Parathyroid adenoma (tissue), 2 donors: Measurements from ENCODE around the gene SPOCK1.

Experiments
- H2AFZ ChIP-seq: fragments of 300-600 bp; sonication (generic); one replicate; pipeline ENCODE4 v1.7.0; 2017; ENCODE audit warnings: antibody characterized with exemption, mild to moderate bottlenecking
- H3K27ac ChIP-seq: fragments of 300-600 bp; sonication (generic); one replicate; pipeline ENCODE4 v1.7.0; 2017
- H3K27me3 ChIP-seq: fragments of 300-600 bp; sonication (generic); one replicate; pipeline ENCODE4 v1.7.0; 2017; ENCODE audit warnings: low read length; ENCODE audit not compliant: control insufficient read depth, insufficient read depth
- H3K36me3 ChIP-seq: fragments of 300-600 bp; sonication (generic); one replicate; pipeline ENCODE4 v1.7.0; 2017; ENCODE audit warnings: low read length; ENCODE audit not compliant: control insufficient read depth, insufficient read depth
- H3K4me1 ChIP-seq: fragments of 300-600 bp; sonication (generic); one replicate; pipeline ENCODE4 v1.7.0; 2017; ENCODE audit warnings: control low read depth
- H3K4me2 ChIP-seq: fragments of 300-600 bp; sonication (generic); one replicate; pipeline ENCODE4 v1.7.0; 2017; ENCODE audit warnings: low read length
- H3K4me3 ChIP-seq: fragments of 300-600 bp; sonication (generic); one replicate; pipeline ENCODE4 v1.7.0; 2017; ENCODE audit warnings: low read depth, low read length
- H3K79me2 ChIP-seq: fragments of 300-600 bp; sonication (generic); one replicate; pipeline ENCODE4 v1.7.0; 2017; ENCODE audit warnings: control low read depth
- H3K9ac ChIP-seq: fragments of 300-600 bp; sonication (generic); one replicate; pipeline ENCODE4 v1.7.0; 2017; ENCODE audit warnings: mild to moderate bottlenecking
- H3K9me3 ChIP-seq: fragments of 300-600 bp; sonication (generic); one replicate; pipeline ENCODE4 v1.7.0; 2017; ENCODE audit warnings: low read length; ENCODE audit not compliant: control insufficient read depth
- TF ChIP-seq, protein P1 (sequence below): fragments of 300-600 bp; sonication (generic); IDR thresholded peaks from one replicate; pipeline ENCODE4 v1.7.0; 2017; ENCODE audit warnings: antibody characterized with exemption, mild to moderate bottlenecking
- donor health status: primary hyperparathyroidism.

Gene SPOCK1

DNA sequence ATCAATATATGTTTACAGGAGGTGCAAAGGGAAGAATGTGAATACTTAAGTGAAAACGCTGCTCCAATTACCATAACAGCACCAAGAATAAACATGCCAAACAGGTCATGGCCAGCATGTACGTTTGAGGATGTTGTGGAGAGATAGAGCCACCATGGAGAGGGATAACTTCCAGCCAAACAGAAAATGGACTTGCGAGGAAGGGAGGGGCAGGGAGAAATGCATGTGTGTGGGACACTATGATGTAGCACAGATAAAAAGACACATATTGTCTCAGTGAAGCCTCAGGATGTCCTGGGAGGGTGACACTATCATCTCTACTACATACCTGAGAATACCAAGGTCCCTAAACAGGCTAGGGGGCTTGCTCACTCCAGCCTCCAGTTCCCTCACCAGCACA lies 488.9 kb downstream of the SPOCK1 start:
- Histone ChIP-seq H3K4me3 (no peak overlapping the region), H3K4me2 (no peak overlapping the region), H2AFZ (no peak overlapping the region), H3K9me3 (no peaks in the 10 kb centered on the region), H3K79me2 (no peaks in the 10 kb centered on the region), H3K4me1 (peaks cover 2% of the 10 kb centered on the region), H3K36me3 (no peaks in the 10 kb centered on the region), H3K27ac (no peak overlapping the region), H3K9ac (no peak overlapping the region), H3K27me3 (no peaks in the 10 kb centered on the region)
- TF ChIP-seq, protein P1, sequence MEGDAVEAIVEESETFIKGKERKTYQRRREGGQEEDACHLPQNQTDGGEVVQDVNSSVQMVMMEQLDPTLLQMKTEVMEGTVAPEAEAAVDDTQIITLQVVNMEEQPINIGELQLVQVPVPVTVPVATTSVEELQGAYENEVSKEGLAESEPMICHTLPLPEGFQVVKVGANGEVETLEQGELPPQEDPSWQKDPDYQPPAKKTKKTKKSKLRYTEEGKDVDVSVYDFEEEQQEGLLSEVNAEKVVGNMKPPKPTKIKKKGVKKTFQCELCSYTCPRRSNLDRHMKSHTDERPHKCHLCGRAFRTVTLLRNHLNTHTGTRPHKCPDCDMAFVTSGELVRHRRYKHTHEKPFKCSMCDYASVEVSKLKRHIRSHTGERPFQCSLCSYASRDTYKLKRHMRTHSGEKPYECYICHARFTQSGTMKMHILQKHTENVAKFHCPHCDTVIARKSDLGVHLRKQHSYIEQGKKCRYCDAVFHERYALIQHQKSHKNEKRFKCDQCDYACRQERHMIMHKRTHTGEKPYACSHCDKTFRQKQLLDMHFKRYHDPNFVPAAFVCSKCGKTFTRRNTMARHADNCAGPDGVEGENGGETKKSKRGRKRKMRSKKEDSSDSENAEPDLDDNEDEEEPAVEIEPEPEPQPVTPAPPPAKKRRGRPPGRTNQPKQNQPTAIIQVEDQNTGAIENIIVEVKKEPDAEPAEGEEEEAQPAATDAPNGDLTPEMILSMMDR = no peak

DNA sequence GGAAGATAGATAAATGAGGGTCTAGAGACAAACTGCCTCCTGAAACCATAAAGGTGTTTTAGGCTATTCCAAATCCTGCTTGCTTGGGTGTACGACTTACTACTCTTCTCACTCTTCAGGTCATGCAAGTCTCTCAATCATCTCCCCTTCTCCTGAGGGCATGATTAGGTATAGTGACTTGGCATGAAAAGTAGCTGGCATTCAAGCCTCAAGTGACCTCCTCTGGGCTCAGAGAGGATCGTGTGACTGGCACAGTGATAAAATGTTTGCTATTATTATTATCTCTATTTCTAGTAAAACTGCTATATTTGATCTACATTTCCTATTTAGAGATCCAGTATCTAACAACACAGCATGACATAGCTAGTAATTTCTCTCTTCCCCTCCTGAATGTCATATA lies 494.8 kb downstream of the SPOCK1 start:
- no peak overlapping the region for H3K4me2 ChIP-seq
- no peak overlapping the region for H2AFZ ChIP-seq
- no peak overlapping the region for H3K27ac ChIP-seq
- no peaks in the 10 kb centered on the region for H3K36me3 ChIP-seq
- H3K4me1 ChIP-seq = no peaks in the 10 kb centered on the region
- no peak overlapping the region for H3K4me3 ChIP-seq
- H3K9me3 ChIP-seq = no peaks in the 10 kb centered on the region
- TF ChIP-seq, protein P1 = no peak
- H3K27me3 ChIP-seq = no peaks in the 10 kb centered on the region
- no peak overlapping the region for H3K9ac ChIP-seq
- no peaks in the 10 kb centered on the region for H3K79me2 ChIP-seq

DNA sequence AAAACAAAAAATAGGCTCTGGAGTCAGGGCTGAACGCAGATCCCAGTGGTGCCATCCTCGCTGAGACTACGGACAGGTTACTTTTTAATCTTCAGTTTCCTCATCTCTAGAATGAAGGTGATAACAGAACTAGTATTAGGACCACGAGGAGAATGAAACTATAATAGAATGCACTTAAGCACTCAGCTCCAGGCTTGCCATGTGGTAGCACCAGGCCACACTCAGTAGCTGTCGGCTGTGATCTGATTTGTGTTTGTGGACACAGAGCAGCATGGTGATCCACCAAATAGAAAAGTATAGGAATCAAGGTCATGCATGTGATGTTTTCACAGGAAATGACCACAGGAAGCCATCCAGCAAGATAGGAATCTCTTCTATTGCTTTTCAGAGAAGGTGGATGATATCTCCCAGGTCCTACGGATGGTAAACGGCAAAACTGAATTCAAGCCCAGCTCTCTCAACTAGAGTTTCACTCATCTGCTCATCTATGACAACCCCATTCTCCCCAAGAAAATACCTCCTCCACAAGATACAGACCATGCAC lies 498.0 kb downstream of the SPOCK1 start:
- no peak overlapping the region for H3K27ac ChIP-seq
- no peaks in the 10 kb centered on the region for H3K79me2 ChIP-seq
- H3K9me3 ChIP-seq = no peaks in the 10 kb centered on the region
- H2AFZ ChIP-seq = no peak overlapping the region
- no peaks in the 10 kb centered on the region for H3K4me1 ChIP-seq
- H3K27me3 ChIP-seq = no peaks in the 10 kb centered on the region
- H3K9ac ChIP-seq = no peak overlapping the region
- no peak overlapping the region for H3K4me3 ChIP-seq
- TF ChIP-seq, protein P1 = no peak
- H3K36me3 ChIP-seq = no peaks in the 10 kb centered on the region
- no peak overlapping the region for H3K4me2 ChIP-seq

DNA sequence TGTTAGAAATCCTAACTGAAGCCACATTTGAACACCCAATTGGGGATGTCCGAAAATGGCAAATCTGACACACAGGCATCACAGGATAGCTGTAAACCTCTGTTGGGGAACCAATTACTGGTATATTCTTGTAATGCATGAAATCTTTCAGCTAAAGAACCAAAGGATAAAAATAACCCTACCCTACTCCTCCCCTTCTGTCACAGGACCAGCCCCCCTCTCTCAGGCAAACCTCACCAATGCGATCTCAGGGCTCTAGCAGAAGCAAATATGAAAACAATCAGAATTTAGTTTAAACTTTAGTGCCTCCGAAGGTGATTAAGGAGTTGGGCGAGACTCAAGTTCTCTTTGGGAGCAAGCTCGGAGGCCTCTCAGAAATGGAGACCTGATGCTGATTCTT lies 499.3 kb downstream of the SPOCK1 start:
- H3K9ac ChIP-seq = no peak overlapping the region
- TF ChIP-seq, protein P1 = no peak
- no peaks in the 10 kb centered on the region for H3K36me3 ChIP-seq
- H3K4me2 ChIP-seq = no peak overlapping the region
- no peaks in the 10 kb centered on the region for H3K9me3 ChIP-seq
- no peak overlapping the region for H2AFZ ChIP-seq
- H3K4me3 ChIP-seq = no peak overlapping the region
- no peak overlapping the region for H3K27ac ChIP-seq
- no peaks in the 10 kb centered on the region for H3K79me2 ChIP-seq
- no peaks in the 10 kb centered on the region for H3K4me1 ChIP-seq
- H3K27me3 ChIP-seq = no peaks in the 10 kb centered on the region

DNA sequence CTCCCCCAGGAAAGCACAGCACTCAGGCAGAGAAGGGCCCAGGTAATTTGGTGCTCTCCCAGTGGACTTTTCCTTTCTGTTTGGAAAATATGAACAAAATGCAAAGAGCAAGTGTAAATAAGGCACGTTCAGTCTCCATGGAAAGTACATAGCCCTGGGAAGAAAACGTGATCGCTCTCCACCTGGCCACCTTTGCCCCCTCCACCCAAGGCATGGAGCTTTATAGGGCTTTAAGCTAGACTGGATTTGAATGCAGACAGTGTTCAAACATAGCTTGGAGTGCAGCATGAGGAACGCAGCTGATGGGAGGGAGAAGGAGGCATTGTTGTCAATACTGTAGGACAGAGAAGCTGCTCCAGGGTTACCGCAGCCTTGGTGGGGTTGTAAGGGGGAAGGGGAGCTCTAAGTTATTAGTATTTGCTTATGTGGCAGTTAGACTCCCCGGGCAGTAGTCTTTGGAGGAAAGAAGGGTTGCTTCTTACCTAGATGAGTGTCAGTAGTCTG lies 500.2 kb downstream of the SPOCK1 start:
- H3K4me3 ChIP-seq = no peak overlapping the region
- no peaks in the 10 kb centered on the region for H3K9me3 ChIP-seq

More for the DNA sequence above, 500.2 kb downstream of the SPOCK1 start:
- Histone ChIP-seq H3K4me2 (no peak overlapping the region), H3K27ac (no peak overlapping the region), H3K36me3 (no peaks in the 10 kb centered on the region), H2AFZ (no peak overlapping the region), H3K9ac (no peak overlapping the region), H3K4me1 (no peaks in the 10 kb centered on the region), H3K27me3 (no peaks in the 10 kb centered on the region), H3K79me2 (no peaks in the 10 kb centered on the region)
- TF ChIP-seq, protein P1 = no peak
